HG03196 (cell line): Measurements from ENCODE around the gene FHIT.

Source experiments
- ATAC-seq: cut with Tn5 transposase; IDR thresholded peaks from one replicate; pipeline ENCODE4 v1.9.1; 2021; ENCODE audit not compliant: unreplicated experiment

The FHIT gene

GRCh38 chr3:60269377-60269776 is 981.9 kb downstream of the FHIT start:
- ATAC-seq = no peak

GRCh38 chr3:60268123-60268522 is 983.1 kb downstream of the FHIT start:
- ATAC-seq = no peak

- no peak for ATAC-seq
Observed at GRCh38 chr3:60266444-60266843, 984.8 kb downstream of the FHIT start.

GRCh38 chr3:60263191-60263590 is 988.1 kb downstream of the FHIT start:
- no peak for ATAC-seq

GRCh38 chr3:60262546-60262945 is 988.7 kb downstream of the FHIT start:
- ATAC-seq = no peak

GRCh38 chr3:60260546-60260945 is 990.7 kb downstream of the FHIT start:
- no peak for ATAC-seq

- no peak for ATAC-seq
Observed at GRCh38 chr3:60250810-60251209, 1000.4 kb downstream of the FHIT start.

- no peak for ATAC-seq
Observed at GRCh38 chr3:60250206-60250605, 1001.0 kb downstream of the FHIT start.

GRCh38 chr3:60246361-60246760 is 1004.9 kb downstream of the FHIT start:
- ATAC-seq = no peak

GRCh38 chr3:60243456-60243855 is 1007.8 kb downstream of the FHIT start:
- no peak for ATAC-seq

- no peak for ATAC-seq
Observed at GRCh38 chr3:60240492-60240891, 1010.8 kb downstream of the FHIT start.

- no peak for ATAC-seq
Observed at GRCh38 chr3:60238550-60238949, 1012.7 kb downstream of the FHIT start.

- ATAC-seq = no peak
Observed at GRCh38 chr3:60229502-60229901, 1021.8 kb downstream of the FHIT start.

- no peak for ATAC-seq
Observed at GRCh38 chr3:60228823-60229222, 1022.4 kb downstream of the FHIT start.

GRCh38 chr3:60226912-60227311 is 1024.3 kb downstream of the FHIT start:
- ATAC-seq = no peak

- ATAC-seq = no peak
Observed at GRCh38 chr3:60225848-60226247, 1025.4 kb downstream of the FHIT start.

GRCh38 chr3:60220768-60221167 is 1030.5 kb downstream of the FHIT start:
- no peak for ATAC-seq

GRCh38 chr3:60219501-60219900 is 1031.8 kb downstream of the FHIT start:
- ATAC-seq = no peak

GRCh38 chr3:60217156-60217911 is 1033.9 kb downstream of the FHIT start:
- ATAC-seq = no peak

- no peak for ATAC-seq
Observed at GRCh38 chr3:60216462-60217075, 1034.7 kb downstream of the FHIT start.

GRCh38 chr3:60215946-60216345 is 1035.3 kb downstream of the FHIT start:
- no peak for ATAC-seq

GRCh38 chr3:60207905-60208304 is 1043.3 kb downstream of the FHIT start:
- no peak for ATAC-seq

- ATAC-seq = no peak
Observed at GRCh38 chr3:60206206-60206605, 1045.0 kb downstream of the FHIT start.
